ENCODE measurements around the gene PPP1R36. TPM values are rescaled to one million over a fixed set of nuclear protein-coding genes. Genes with fewer than 3 reads are reported as not detected.
A peak's percentile ranks its signal among the peaks of the same experiment; 100 is the strongest.

PPP1R36 gene, protein sequence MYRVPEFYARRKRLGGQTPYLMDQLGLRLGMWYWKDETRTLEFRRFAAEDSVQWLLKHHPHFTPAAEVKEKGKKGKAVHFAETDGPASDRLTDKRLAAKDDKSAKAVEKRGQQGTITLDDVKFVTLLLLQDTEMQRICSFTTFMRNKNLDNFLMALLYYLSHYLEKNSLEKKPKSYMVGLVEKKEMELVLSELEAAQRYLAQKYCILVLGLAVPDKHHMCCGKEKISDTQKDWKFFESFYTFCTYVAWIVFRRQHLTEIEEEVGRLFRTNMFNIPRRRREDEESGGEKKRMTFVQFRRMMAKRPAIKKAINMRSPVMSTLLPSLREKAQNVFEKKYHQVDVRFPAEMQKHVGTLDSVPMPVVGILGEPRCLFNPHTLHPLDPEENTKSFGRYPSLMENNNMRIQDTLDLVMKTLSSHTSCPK
- 1 to 10 TPM in 2 of 7 donors, under 1 TPM in 3, not detected in 2; 0.30 to 1.1 (median 0.72) TPM for total RNA-seq
- polyA plus RNA-seq: under 1 TPM; 0.26 to 0.48 (median 0.36) TPM
- long read RNA-seq, donor 1: 0 reads
- long read RNA-seq, donor 2: 0 reads

DNA sequence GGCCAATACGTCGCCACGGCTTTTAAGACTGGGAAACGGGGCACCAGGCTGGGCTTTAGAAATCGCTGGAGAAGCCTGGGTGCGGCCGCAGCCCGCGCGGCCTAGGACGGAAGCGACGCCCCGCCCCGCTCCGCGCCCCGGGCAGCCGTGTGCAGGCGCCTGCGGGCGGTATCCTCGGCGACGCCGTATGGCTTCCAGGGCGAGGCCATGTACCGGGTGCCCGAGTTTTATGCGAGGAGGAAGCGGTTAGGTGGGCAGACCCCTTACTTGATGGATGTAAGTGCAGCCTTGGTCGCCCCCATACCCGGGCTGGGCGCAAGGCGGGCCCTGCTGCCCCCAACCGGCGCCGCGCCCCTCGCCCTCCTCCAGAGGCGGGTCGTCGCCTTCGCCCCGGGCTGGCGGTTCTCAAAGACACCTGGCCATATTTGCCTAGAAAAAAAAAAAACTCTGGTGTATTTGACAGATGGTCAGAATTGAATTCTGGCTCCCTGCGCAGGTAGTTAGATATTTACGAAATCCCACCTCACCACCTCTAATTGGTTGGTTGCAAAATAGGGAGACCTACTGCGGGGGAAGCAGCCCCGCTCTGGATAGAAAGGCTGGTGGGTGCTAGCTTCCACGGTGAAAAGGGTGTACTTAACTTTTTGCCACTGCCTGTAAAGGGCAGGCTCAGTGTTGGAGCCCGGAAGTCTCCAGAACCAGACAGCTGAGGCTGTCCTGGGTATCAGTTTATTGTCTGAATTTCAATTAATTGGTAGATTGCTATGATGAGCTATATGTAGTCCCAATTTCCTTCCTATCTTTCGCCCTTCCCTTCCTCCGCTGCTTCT, at the start of gene PPP1R36:
Gene PPP1R36 (plus strand): TSS at position 171 of the 830 bp plus-strand sequence. CDS start 37 bp downstream, at position 208.
- peaks cover 0 to 39% (median 11%) of the 10 kb centered on the region in 7 donors for H3K27me3 ChIP-seq (replicated peaks in 1 of 7)
- DNase-seq: peak; percentile 87
- no peaks in the 10 kb centered on the region for H3K9me3 ChIP-seq
- H3K4me3 ChIP-seq: peak within 1 kb of the TSS; percentile 27 to 66 (median 32)
- 5 to 8% (median 6%) methylated on average over 38 to 54 of the region's 54 CpGs for WGBS, 5 donors
- peaks cover 10 to 19% (median 17%) of the 10 kb centered on the region in 6 donors for H3K4me1 ChIP-seq
- TF ChIP-seq POLR2AphosphoS5 (IDR thresholded peaks at IDR 0.05) (peak; percentile 33 to 62 (median 49)), POLR2A (IDR thresholded peaks at IDR 0.05) (no peak)
- TF ChIP-seq, protein P1, sequence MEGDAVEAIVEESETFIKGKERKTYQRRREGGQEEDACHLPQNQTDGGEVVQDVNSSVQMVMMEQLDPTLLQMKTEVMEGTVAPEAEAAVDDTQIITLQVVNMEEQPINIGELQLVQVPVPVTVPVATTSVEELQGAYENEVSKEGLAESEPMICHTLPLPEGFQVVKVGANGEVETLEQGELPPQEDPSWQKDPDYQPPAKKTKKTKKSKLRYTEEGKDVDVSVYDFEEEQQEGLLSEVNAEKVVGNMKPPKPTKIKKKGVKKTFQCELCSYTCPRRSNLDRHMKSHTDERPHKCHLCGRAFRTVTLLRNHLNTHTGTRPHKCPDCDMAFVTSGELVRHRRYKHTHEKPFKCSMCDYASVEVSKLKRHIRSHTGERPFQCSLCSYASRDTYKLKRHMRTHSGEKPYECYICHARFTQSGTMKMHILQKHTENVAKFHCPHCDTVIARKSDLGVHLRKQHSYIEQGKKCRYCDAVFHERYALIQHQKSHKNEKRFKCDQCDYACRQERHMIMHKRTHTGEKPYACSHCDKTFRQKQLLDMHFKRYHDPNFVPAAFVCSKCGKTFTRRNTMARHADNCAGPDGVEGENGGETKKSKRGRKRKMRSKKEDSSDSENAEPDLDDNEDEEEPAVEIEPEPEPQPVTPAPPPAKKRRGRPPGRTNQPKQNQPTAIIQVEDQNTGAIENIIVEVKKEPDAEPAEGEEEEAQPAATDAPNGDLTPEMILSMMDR (IDR thresholded peaks at IDR 0.05 in 8 of 11, conservative IDR thresholded peaks at IDR 0.05 in 3 of 11): peak in 1 of 11 experiments; percentile 12
- H3K36me3 ChIP-seq: no peaks in the 10 kb centered on the region
- no peak within 1 kb of the TSS for H3K27ac ChIP-seq
- intact Hi-C loops (cut with DNase I; ENCODE audit: low total_unique reads): loop anchor here (10.0 kb wide), 1 partner anchor 75 kb away; no protein-coding TSS in a partner anchor

GRCh38 chr14:64500088-64500487, 49.7 kb upstream of the PPP1R36 start:
- peak overlapping the region in 6 of 8 donors; percentile 3 to 100 (median 58) for H3K27ac ChIP-seq

GRCh38 chr14:64501411-64502171, 48.2 kb upstream of the PPP1R36 start:
- peaks cover 27 to 80% (median 52%) of the 10 kb centered on the region in 6 donors for H3K4me1 ChIP-seq
- H3K4me3 ChIP-seq: peak overlapping the region in 6 of 8 donors; percentile 11 to 88 (median 80)
- H3K36me3 ChIP-seq: peaks cover 0 to 20% (median 7%) of the 10 kb centered on the region in 6 donors
- DNase-seq: no peak
- WGBS, 5 donors: 35 to 39% (median 36%) methylated on average over 8 of the region's 8 CpGs
- H3K27me3 ChIP-seq (replicated peaks in 1 of 7): no peaks in the 10 kb centered on the region
- no peaks in the 10 kb centered on the region for H3K9me3 ChIP-seq
- peak overlapping the region; percentile 99 to 100 (median 99) for H3K27ac ChIP-seq
- intact Hi-C loops (cut with DNase I; ENCODE audit: low total_unique reads): no loop called here
- TF ChIP-seq POLR2AphosphoS5 (IDR thresholded peaks at IDR 0.05) (peak in 2 of 3 donors; percentile 37 to 43), POLR2A (IDR thresholded peaks at IDR 0.05) (no peak)

More at GRCh38 chr14:64500088-64500487, 49.7 kb upstream of the PPP1R36 start:
- intact Hi-C loops (cut with DNase I; ENCODE audit: low total_unique reads): no loop called here
- H3K4me1 ChIP-seq: peaks cover 27 to 71% (median 41%) of the 10 kb centered on the region in 6 donors
- peaks cover 0 to 31% (median 7%) of the 10 kb centered on the region in 6 donors for H3K36me3 ChIP-seq
- H3K9me3 ChIP-seq: no peaks in the 10 kb centered on the region
- DNase-seq: no peak
- WGBS, 5 donors: 96 to 100% (median 97%) methylated on average over 1 of the region's 1 CpG
- TF ChIP-seq, protein P1 (IDR thresholded peaks at IDR 0.05 in 8 of 11, conservative IDR thresholded peaks at IDR 0.05 in 3 of 11): no peak
- TF ChIP-seq POLR2AphosphoS5 (IDR thresholded peaks at IDR 0.05): no peak
- no peak for TF ChIP-seq POLR2A (IDR thresholded peaks at IDR 0.05)
- no peaks in the 10 kb centered on the region for H3K27me3 ChIP-seq (replicated peaks in 1 of 7)
- no peak overlapping the region for H3K4me3 ChIP-seq

- peak overlapping the region; percentile 55 to 88 (median 80) for H3K4me3 ChIP-seq
- 39 to 54% (median 41%) methylated on average over 6 of the region's 6 CpGs for WGBS, 5 donors
- H3K9me3 ChIP-seq: no peaks in the 10 kb centered on the region
- no peak for DNase-seq
- H3K27ac ChIP-seq: peak overlapping the region; percentile 99 to 100 (median 99)
- H3K27me3 ChIP-seq (replicated peaks in 1 of 7): no peaks in the 10 kb centered on the region
- H3K36me3 ChIP-seq: peaks cover 0 to 19% (median 7%) of the 10 kb centered on the region in 6 donors
- intact Hi-C loops (cut with DNase I; ENCODE audit: low total_unique reads): no loop called here
- H3K4me1 ChIP-seq: peaks cover 31 to 80% (median 58%) of the 10 kb centered on the region in 6 donors
- no peak for TF ChIP-seq POLR2A (IDR thresholded peaks at IDR 0.05)
- TF ChIP-seq, protein P1 (IDR thresholded peaks at IDR 0.05 in 8 of 11, conservative IDR thresholded peaks at IDR 0.05 in 3 of 11): no peak
- TF ChIP-seq POLR2AphosphoS5 (IDR thresholded peaks at IDR 0.05): no peak
These were observed 47.3 kb upstream of the PPP1R36 start for GRCh38 chr14:64502456-64502855.
